ENCODE results near the gene BGN.

Gene BGN

GRCh38 chrX:153524234-153524633 lies 29.5 kb downstream of the BGN start:
- TF ChIP-seq, protein P1, sequence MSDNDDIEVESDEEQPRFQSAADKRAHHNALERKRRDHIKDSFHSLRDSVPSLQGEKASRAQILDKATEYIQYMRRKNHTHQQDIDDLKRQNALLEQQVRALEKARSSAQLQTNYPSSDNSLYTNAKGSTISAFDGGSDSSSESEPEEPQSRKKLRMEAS (IDR thresholded peaks at IDR 0.05) = no peak
- TF ChIP-seq FOXM1 (IDR thresholded peaks at IDR 0.05; ENCODE audit: borderline replicate concordance, low read depth) = no peak
- no peak for TF ChIP-seq NFIC (IDR thresholded peaks at IDR 0.05)
- TF ChIP-seq CREB1 (IDR thresholded peaks at IDR 0.05; ENCODE audit: low read depth) = no peak
- TF ChIP-seq USF1 (IDR thresholded peaks at IDR 0.05) = no peak
- no peak for TF ChIP-seq TCF12 (IDR thresholded peaks at IDR 0.05; ENCODE audit: low read depth)
- TF ChIP-seq RAD21 (IDR thresholded peaks at IDR 0.05; ENCODE audit: low read depth) = no peak
- no peak for TF ChIP-seq TEAD4 (IDR thresholded peaks at IDR 0.05)
- TF ChIP-seq EP300 (IDR thresholded peaks at IDR 0.05; ENCODE audit: borderline replicate concordance) = no peak
- TF ChIP-seq YY1 (IDR thresholded peaks at IDR 0.05; ENCODE audit: low read depth) = no peak
- no peak for TF ChIP-seq REST (IDR thresholded peaks at IDR 0.05; ENCODE audit: low read depth)
- TF ChIP-seq EGR1 (IDR thresholded peaks at IDR 0.05) = no peak
- TF ChIP-seq TAF1 (IDR thresholded peaks at IDR 0.05; ENCODE audit: low read depth) = no peak
- TF ChIP-seq ZBTB7A (IDR thresholded peaks at IDR 0.05; ENCODE audit: low read depth) = no peak
- TF ChIP-seq CEBPB (IDR thresholded peaks at IDR 0.05) = no peak

- no peak for TF ChIP-seq TAF1 (IDR thresholded peaks at IDR 0.05; ENCODE audit: low read depth)
- no peak for TF ChIP-seq USF1 (IDR thresholded peaks at IDR 0.05)
- TF ChIP-seq TCF12 (IDR thresholded peaks at IDR 0.05; ENCODE audit: low read depth) = no peak
- TF ChIP-seq EGR1 (IDR thresholded peaks at IDR 0.05) = no peak
- no peak for TF ChIP-seq RAD21 (IDR thresholded peaks at IDR 0.05; ENCODE audit: low read depth)
- TF ChIP-seq, protein P1 (IDR thresholded peaks at IDR 0.05) = no peak
- no peak for TF ChIP-seq EP300 (IDR thresholded peaks at IDR 0.05; ENCODE audit: borderline replicate concordance)
- TF ChIP-seq REST (IDR thresholded peaks at IDR 0.05; ENCODE audit: low read depth) = no peak
- no peak for TF ChIP-seq TEAD4 (IDR thresholded peaks at IDR 0.05)
- no peak for TF ChIP-seq CREB1 (IDR thresholded peaks at IDR 0.05; ENCODE audit: low read depth)
- TF ChIP-seq CEBPB (IDR thresholded peaks at IDR 0.05) = no peak
- no peak for TF ChIP-seq YY1 (IDR thresholded peaks at IDR 0.05; ENCODE audit: low read depth)
- TF ChIP-seq FOXM1 (IDR thresholded peaks at IDR 0.05; ENCODE audit: borderline replicate concordance, low read depth) = no peak
- TF ChIP-seq NFIC (IDR thresholded peaks at IDR 0.05) = no peak
- TF ChIP-seq ZBTB7A (IDR thresholded peaks at IDR 0.05; ENCODE audit: low read depth) = no peak
Observed at GRCh38 chrX:153525451-153525850, 30.7 kb downstream of the BGN start.

- TF ChIP-seq TCF12 (IDR thresholded peaks at IDR 0.05; ENCODE audit: low read depth) (no peak), EGR1 (IDR thresholded peaks at IDR 0.05) (no peak), FOXM1 (IDR thresholded peaks at IDR 0.05; ENCODE audit: borderline replicate concordance, low read depth) (no peak), TEAD4 (IDR thresholded peaks at IDR 0.05) (no peak), CREB1 (IDR thresholded peaks at IDR 0.05; ENCODE audit: low read depth) (no peak), EP300 (IDR thresholded peaks at IDR 0.05; ENCODE audit: borderline replicate concordance) (no peak), NFIC (IDR thresholded peaks at IDR 0.05) (no peak), CEBPB (IDR thresholded peaks at IDR 0.05) (no peak), ZBTB7A (IDR thresholded peaks at IDR 0.05; ENCODE audit: low read depth) (no peak), TAF1 (IDR thresholded peaks at IDR 0.05; ENCODE audit: low read depth) (no peak), REST (IDR thresholded peaks at IDR 0.05; ENCODE audit: low read depth) (no peak), YY1 (IDR thresholded peaks at IDR 0.05; ENCODE audit: low read depth) (no peak), RAD21 (IDR thresholded peaks at IDR 0.05; ENCODE audit: low read depth) (no peak), USF1 (IDR thresholded peaks at IDR 0.05) (no peak)
- TF ChIP-seq, protein P1 (IDR thresholded peaks at IDR 0.05) = no peak
Observed at GRCh38 chrX:153526042-153526441, 31.3 kb downstream of the BGN start.

Measured in Ishikawa (cell line).